ENCODE data around the gene ALOX12. TPM values are rescaled to one million over a fixed set of nuclear protein-coding genes. Genes with fewer than 3 reads are reported as not detected.

Gene ALOX12
- total RNA-seq, 4 donors from 2014 or later: not detected

DNA sequence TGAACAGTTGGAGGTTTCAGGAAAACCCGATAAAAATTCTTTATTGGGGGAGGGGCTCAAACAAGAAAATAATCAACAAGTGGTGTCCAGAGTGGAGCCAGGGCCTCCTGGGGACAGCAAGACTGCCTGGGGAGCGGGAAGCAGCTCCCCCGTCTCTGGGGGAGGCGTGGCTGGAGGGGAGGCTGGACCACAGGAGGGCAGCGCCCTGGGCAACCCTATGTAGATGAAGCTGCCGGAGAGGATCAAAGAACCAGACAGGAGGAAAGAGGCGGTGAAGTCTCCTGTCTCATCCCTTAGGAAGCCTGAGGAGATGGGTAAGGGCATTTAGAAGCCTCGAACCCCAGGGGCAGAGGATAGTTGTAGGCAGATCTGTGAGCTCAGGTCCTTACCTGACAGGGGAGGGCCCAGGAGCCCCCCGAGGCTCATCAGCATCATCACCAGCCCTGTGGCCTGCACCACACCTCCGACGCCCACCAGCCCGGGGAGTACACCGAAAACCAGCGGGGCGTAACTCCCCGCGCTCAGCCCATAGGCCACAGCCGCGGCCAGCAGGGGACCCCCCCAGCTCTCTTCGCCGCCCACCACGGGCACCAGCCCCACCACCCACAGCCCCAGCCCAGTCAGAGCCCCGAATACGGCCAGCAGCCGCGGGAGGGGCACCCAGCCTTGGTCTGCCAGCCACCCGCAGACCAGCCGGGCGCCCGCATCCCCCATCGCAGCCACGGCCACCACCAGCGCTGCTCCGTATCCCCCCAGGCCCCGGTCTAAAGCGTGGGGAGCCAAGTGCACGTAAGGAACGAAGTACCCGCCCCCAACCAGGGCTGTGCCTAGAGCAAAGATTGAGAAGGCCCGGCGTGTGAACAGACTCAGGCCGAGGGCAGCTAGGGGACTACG lies 46.0 kb downstream of the ALOX12 start:
- DNase-seq: no peak
- in situ Hi-C loops (cut with MboI; ENCODE audit: low pct_ligation_motif_present in 1 of 4, low pct_unique_long_range_greater_than_20kb in 1 of 4, low sequenced_read_pairs in 3 of 4): loop anchor here in 3 of 4 donors (10.0 to 25.0 kb wide), 3 partner anchors 173 to 295 kb away; partner anchors contain the start of genes SLC2A4 (in 2 of the 3), YBX2 (in 2 of the 3), ACADVL (in 1 of the 3) and ACAP1 (in 1 of the 3)

DNA sequence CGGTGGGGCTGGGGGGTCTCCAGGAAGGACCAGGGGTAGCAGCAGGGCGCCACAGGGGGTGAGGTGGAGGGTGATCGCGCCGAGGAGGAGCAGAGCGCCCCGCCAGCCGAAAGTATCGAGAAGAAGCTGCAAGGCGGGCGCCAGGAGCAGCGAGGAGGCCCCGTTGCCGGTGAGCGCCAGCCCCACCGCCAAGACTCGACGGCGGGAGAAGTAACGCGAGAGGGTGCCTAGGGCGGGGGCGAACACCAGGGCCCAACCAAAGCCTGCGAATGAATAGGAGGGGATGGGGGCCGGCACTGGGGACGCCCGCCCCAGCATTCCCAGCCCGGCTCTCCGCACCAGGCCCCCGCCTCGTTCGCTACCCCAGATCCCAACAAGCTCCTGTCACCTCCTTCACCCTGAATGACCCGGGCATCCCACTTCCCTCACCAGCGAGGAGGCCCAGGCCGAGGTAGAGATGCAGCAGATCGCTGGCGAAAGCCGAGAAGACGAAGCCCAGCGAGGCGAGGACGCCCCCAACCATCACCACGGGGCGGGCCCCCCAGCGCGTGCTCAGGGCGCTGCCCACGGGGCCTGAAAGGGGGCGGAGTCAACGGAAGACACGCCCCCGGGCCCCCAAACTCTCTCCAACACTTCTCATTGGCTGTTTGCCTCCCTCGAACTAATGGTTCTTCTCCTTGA lies 46.8 kb downstream of the ALOX12 start:
- intact Hi-C loops (cut with DNase I; ENCODE audit: low total_unique reads) (loop anchor here (10.0 kb wide), 1 partner anchor 542 kb away; the partner anchor contains the start of gene MPDU1), in situ Hi-C loops (cut with MboI; ENCODE audit: low pct_ligation_motif_present in 1 of 4, low pct_unique_long_range_greater_than_20kb in 1 of 4, low sequenced_read_pairs in 3 of 4) (loop anchor here in 3 of 4 donors (10.0 to 25.0 kb wide), 3 partner anchors 172 to 295 kb away; partner anchors contain the start of genes SLC2A4 (in 2 of the 3), YBX2 (in 2 of the 3), ACADVL (in 1 of the 3) and ACAP1 (in 1 of the 3))
- no peak for DNase-seq
- no peaks in the 10 kb centered on the region for H3K36me3 ChIP-seq
- WGBS, 2 donors (ENCODE audit: low coverage in 1 of 2): 44% methylated on average over 48 of the region's 53 CpGs; no CpG with 5 or more reads in 1 of the 2 donors
- H3K4me3 ChIP-seq: peak overlapping the region in 3 of 4 donors; percentile 27 to 49 (median 46)
- TF ChIP-seq EP300 (IDR thresholded peaks at IDR 0.05; ENCODE audit: low read depth): no peak
- no peak for TF ChIP-seq CTCF (IDR thresholded peaks at IDR 0.05)
- TF ChIP-seq POLR2AphosphoS5 (IDR thresholded peaks at IDR 0.05): no peak
- no peak for TF ChIP-seq POLR2A (IDR thresholded peaks at IDR 0.05)
- H3K27ac ChIP-seq: peak overlapping the region in 3 of 4 donors; percentile 28 to 69 (median 35)
- H3K4me1 ChIP-seq: peaks cover 25 to 50% (median 37%) of the 10 kb centered on the region in 4 donors
- peaks cover 17% of the 10 kb centered on the region for H3K27me3 ChIP-seq
- H3K9me3 ChIP-seq: no peaks in the 10 kb centered on the region

More for the DNA sequence above, 46.0 kb downstream of the ALOX12 start:
- Histone ChIP-seq H3K4me1 (peaks cover 18 to 46% (median 32%) of the 10 kb centered on the region in 4 donors), H3K9me3 (no peaks in the 10 kb centered on the region), H3K27ac (peak overlapping the region in 2 of 4 donors; percentile 28 to 35), H3K4me3 (peak overlapping the region in 2 of 4 donors; percentile 11 to 49), H3K36me3 (no peaks in the 10 kb centered on the region), H3K27me3 (peaks cover 17% of the 10 kb centered on the region)
- TF ChIP-seq EP300 (IDR thresholded peaks at IDR 0.05; ENCODE audit: low read depth) (no peak), POLR2A (IDR thresholded peaks at IDR 0.05) (no peak)
- WGBS, 2 donors (ENCODE audit: low coverage in 1 of 2): 25 to 52% methylated on average over 1 to 40 of the region's 43 CpGs
- intact Hi-C loops (cut with DNase I; ENCODE audit: low total_unique reads): loop anchor here (10.0 kb wide), 1 partner anchor 543 kb away; the partner anchor contains the start of gene MPDU1

DNA sequence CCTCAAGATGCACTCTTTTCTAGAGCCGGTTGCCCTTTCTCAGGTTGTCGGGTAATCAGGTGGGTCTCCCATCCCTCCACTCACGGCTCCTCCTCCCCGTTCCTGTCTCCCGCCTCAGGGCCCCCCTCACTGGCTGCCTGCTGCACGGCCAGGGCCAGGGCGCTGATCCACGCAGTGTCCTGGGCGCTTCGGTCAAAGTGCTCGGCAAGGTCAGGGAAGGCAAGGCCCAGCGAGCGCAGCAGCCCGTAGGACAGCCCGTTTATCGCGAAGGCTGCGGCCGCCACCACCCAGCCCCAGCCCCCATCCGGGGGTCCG lies 47.3 kb downstream of the ALOX12 start:
- DNase-seq: peak; percentile 24
- WGBS, 2 donors (ENCODE audit: low coverage in 1 of 2): 3% methylated on average over 8 of the region's 21 CpGs; no CpG with 5 or more reads in 1 of the 2 donors
- no peaks in the 10 kb centered on the region for H3K36me3 ChIP-seq
- in situ Hi-C loops (cut with MboI; ENCODE audit: low pct_ligation_motif_present in 1 of 4, low pct_unique_long_range_greater_than_20kb in 1 of 4, low sequenced_read_pairs in 3 of 4): loop anchor here in 3 of 4 donors (10.0 to 25.0 kb wide), 3 partner anchors 172 to 294 kb away; partner anchors contain the start of genes SLC2A4 (in 2 of the 3), YBX2 (in 2 of the 3), ACADVL (in 1 of the 3) and ACAP1 (in 1 of the 3)
- peaks cover 17% of the 10 kb centered on the region for H3K27me3 ChIP-seq
- no peaks in the 10 kb centered on the region for H3K9me3 ChIP-seq
- intact Hi-C loops (cut with DNase I; ENCODE audit: low total_unique reads): loop anchor here (10.0 kb wide), 1 partner anchor 542 kb away; the partner anchor contains the start of gene MPDU1
- H3K4me1 ChIP-seq: peaks cover 25 to 48% (median 37%) of the 10 kb centered on the region in 4 donors
- peak overlapping the region; percentile 27 to 69 (median 44) for H3K27ac ChIP-seq
- peak overlapping the region; percentile 27 to 49 (median 41) for H3K4me3 ChIP-seq
- TF ChIP-seq POLR2AphosphoS5 (IDR thresholded peaks at IDR 0.05) (peak in 1 of 3 donors; percentile 0), EP300 (IDR thresholded peaks at IDR 0.05; ENCODE audit: low read depth) (no peak)

DNA sequence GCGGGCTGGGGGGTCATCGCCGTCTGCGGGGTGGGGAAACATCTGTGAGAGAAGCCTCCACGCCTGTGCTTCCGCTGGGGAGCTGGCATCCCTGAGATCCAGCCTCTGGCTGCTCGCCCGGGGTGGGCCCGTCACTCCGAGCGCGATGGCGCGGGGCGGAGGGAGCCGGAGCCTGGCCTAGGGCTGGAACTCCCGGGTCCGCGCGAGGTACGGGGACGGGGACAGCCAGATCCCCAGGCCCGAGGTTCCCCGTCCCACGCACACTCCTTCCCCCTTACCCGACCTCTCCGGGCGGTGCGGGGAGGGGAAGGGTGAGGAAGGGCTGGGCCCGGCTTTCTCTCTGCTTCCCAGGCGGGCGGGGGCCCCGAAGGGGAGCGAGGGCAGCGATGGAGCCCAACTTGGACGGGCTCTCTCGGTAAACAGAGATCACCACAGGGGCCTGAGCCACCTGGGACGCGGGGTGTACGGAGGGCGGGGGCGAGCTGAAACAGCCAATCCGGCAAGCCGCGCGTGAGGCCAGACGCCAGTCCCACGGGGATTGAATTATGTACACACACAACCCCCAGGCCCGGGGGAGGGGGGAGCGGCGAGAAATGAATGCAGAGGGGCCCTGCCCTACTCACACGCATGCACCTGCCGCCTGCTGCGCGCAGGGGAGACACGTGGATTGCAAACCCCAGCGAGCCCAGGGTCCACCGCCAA lies 47.8 kb downstream of the ALOX12 start, which contains the start of gene SLC16A11:
Gene SLC16A11, minus strand, starts transcription at position 596 of the 702 bp plus-strand sequence. Its CDS starts 579 bp downstream, at position 17.
- no peaks in the 10 kb centered on the region for H3K9me3 ChIP-seq
- in situ Hi-C loops (cut with MboI; ENCODE audit: low pct_ligation_motif_present in 1 of 4, low pct_unique_long_range_greater_than_20kb in 1 of 4, low sequenced_read_pairs in 3 of 4) (loop anchor here in 3 of 4 donors (10.0 to 25.0 kb wide), 3 partner anchors 171 to 294 kb away; partner anchors contain the start of genes SLC2A4 (in 2 of the 3), YBX2 (in 2 of the 3), ACADVL (in 1 of the 3) and ACAP1 (in 1 of the 3)), intact Hi-C loops (cut with DNase I; ENCODE audit: low total_unique reads) (loop anchor here (10.0 kb wide), 1 partner anchor 541 kb away; the partner anchor contains the start of gene MPDU1)
- peaks cover 17% of the 10 kb centered on the region for H3K27me3 ChIP-seq
- peak within 1 kb of the TSS; percentile 27 to 69 (median 44) for H3K27ac ChIP-seq
- peak; percentile 58 for DNase-seq
- H3K4me1 ChIP-seq: peaks cover 25 to 48% (median 37%) of the 10 kb centered on the region in 4 donors
- 4% methylated on average over 41 of the region's 58 CpGs; no CpG with 5 or more reads in 1 of the 2 donors for WGBS, 2 donors (ENCODE audit: low coverage in 1 of 2)
- no peak for TF ChIP-seq EP300 (IDR thresholded peaks at IDR 0.05; ENCODE audit: low read depth)
- no peak for TF ChIP-seq CTCF (IDR thresholded peaks at IDR 0.05)
- TF ChIP-seq POLR2A (IDR thresholded peaks at IDR 0.05): peak; percentile 22
- TF ChIP-seq POLR2AphosphoS5 (IDR thresholded peaks at IDR 0.05): no peak
- peak within 1 kb of the TSS; percentile 27 to 49 (median 41) for H3K4me3 ChIP-seq
- H3K36me3 ChIP-seq: no peaks in the 10 kb centered on the region
